Urothelium cell line (cell line): ENCODE measurements around the gene BPTF.
A peak's percentile ranks its signal among the peaks of the same experiment; 100 is the strongest.
"Not testable (repeated sequence)": the region's sequence is repeated elsewhere in the genome, so short reads cannot be mapped to it uniquely, and the experiment has no call there.

ENCODE experiments used
- DNase-seq: peaks from one replicate; pipeline ENCODE4 v3.0.0; 2011; ENCODE audit warnings: low spot score, mixed read lengths
- FAIRE-seq: peaks from 2 replicates; lab custom pipeline; 2011; peaks lifted over from hg19 to GRCh38; lab: Jason Lieb, UNC

Gene BPTF

DNA sequence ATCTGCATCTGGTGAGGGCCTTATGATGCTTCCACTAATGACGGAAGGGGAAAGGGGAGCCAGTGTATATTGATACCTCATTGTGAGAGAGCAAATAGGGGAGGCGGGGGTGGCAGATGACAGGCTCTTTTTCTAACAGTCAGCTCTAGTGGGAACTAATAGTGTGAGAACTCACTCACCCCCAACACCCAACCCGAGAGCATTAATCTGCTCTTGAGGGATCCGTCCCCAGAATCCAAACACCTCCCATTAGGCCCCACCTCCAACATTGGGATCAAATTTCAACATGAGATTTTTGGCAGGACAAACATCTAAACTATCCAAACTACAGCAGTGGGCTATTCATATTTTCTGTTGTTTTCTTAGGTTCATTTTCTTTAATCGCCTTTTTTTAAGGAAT, 54.4 kb downstream of the BPTF start:
- no peak for DNase-seq
- no peak for FAIRE-seq

DNA sequence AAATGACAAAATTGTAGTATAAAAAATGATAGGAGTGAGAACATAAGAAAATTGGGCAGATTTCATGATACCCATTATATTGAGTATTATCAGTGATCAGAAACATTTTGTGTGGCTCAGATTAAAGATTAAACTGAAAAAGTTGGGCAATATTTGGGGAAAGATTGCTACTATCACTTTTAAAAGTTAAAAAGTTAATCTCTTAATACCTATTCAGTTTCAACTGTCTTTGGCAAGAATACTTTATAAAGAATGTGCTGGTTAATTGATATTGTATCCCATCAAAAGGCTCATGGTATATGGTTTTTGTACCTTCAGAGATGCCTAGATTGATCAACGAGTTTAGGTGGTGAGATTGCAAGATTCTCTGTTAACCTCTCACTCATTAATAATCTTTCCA, 55.8 kb downstream of the BPTF start:
- DNase-seq: no peak
- FAIRE-seq: no peak

DNA sequence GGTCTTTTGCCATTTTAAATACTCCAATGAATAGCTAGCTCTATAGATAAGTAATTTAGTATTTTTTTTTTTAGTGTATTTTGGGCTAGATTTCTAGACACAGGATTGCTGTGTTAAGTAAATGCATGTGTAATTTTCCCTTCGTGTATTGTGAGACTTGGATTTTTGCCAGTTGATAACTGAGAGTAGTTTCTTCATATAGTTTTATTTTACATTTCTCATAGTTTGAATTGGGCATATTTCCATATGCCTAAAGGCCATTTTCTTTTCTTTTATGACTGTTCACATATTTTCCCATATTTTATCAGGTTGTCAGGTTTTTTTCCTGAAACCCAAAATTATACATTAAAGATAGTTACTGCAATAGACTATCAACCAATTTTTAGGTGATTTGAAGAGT, 59.4 kb downstream of the BPTF start:
- FAIRE-seq (no peak), DNase-seq (no peak)

DNA sequence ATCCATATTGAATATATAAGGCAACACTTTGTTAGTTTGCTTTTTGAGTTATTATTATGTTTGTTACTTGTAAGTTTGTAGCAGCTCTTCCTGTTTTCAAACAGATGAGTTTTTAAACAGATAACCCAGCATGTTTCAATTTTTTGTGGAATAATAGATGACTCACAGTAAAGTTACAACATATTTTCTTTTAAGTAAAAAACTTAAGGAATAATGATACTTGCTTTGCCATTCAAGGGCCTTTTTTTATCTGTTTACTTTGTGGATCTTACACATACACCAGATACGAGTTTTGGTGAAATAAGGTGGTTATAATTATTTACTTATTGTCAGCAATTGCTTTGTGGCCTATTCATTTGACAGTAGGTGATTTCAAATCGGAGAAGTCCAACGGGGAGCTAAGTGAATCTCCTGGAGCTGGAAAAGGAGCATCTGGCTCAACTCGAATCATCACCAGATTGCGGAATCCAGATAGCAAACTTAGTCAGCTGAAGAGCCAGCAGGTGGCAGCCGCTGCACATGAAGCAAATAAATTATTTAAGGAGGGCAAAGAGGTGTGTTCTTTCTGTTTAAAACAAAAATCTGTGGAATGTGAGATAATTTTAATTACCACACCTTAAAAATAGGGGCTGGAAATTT, 66.3 kb downstream of the BPTF start:
- FAIRE-seq: no peak
- no peak for DNase-seq

DNA sequence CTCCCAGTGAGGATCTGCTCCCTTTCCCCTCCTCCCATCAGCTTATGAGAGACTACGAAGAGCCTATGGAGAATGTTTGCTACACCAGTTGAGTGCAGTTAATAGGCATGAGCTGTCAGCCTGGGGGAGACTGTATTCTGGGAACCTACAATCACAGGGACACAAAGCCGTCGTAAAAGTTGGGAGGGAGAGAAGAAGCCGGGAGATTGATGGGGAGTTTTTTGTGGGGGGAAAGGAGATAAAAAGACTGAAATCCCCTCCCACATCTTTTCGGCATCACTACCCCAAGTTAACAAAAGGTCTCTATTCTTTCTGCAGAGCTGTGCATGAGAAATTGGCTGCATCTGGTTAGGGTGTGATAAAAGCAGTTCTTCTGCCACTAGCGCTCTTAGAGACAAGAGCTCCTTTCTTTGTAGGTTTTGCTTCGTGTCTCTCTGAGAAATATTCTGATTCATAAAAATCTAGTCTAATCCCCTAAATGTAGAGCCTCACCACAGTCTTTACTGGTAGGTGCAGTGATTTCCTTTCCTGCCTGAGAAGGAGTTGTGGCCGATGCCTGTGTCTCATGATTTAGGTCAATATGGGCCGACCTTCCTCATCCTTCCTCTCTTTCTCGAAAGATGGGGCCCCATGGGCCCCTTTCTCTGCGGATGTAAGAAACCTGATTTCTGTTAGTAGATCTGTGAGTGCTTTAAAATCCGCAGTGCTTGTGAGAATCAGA, 77.4 kb downstream of the BPTF start:
- FAIRE-seq (no peak), DNase-seq (no peak)

DNA sequence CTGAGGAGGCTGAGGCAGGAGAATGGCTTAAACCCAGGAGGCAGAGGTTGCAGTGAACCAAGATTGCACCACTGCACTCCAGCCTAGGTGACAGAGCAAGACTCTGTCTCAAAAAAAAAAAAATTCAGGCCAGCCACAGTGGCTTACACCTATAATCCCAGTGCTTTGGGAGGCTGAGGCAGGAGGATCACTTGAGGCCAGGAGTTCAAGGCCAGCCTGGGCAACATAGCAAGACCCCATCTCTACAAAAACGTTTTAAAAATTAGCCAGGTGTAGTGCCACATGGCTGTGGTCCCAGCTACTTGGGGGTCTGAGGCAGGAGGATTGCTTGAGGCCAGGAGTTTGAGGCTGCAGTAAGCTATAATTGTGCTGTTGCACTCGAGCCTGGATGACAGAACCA, 80.0 kb downstream of the BPTF start:
- not testable (repeated sequence) for FAIRE-seq, DNase-seq

DNA sequence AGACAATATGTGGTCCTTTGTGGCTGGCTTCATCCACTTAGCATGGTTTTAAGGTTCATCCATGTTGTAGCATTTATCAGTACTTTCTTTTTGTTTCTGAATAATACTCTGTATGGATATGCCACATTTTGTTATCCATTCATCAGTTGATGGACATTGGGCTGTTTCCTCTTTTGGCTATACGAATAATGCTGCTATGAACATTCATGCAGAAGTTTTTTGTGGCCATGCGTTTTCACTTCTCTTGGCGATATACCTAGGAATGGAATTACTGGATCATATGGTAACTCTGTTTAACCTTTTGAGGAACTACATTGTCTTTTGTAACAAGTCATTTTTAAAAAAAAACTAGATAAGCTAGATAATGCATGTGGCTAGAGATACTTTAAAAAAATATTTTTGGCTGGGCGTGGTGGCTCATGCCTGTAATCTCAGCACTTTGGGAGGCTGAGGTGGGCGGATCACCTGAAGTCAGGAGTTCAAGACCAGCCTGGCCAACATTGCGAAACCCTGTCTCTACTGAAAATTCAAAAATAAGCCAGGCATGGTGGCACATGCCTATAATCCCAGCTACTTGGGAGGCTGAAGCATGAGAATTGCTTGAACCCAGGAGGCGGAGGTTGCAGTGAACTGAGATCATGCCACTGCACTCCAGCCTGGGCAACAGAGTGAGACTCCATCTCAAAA, 85.0 kb downstream of the BPTF start:
- FAIRE-seq: peak; percentile 32

DNA sequence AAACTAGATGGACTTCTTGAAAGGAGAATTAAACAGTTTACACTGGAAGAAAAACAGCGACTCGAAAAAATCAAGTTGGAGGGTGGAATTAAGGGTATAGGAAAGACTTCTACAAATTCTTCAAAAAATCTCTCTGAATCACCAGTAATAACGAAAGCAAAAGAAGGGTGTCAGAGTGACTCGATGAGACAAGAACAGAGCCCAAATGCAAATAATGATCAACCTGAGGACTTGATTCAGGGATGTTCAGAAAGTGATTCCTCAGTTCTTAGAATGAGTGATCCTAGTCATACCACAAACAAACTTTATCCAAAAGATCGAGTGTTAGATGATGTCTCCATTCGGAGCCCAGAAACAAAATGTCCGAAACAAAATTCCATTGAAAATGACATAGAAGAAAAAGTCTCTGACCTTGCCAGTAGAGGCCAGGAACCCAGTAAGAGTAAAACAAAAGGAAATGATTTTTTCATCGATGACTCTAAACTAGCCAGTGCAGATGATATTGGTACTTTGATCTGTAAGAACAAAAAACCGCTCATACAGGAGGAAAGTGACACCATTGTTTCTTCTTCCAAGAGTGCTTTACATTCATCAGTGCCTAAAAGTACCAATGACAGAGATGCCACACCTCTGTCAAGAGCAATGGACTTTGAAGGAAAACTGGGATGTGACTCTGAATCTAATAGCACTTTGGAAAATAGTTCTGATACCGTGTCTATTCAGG, 85.9 kb downstream of the BPTF start:
- FAIRE-seq: no peak
- no peak for DNase-seq

More for the DNA sequence above, 85.0 kb downstream of the BPTF start:
- not testable (repeated sequence) for DNase-seq

DNA sequence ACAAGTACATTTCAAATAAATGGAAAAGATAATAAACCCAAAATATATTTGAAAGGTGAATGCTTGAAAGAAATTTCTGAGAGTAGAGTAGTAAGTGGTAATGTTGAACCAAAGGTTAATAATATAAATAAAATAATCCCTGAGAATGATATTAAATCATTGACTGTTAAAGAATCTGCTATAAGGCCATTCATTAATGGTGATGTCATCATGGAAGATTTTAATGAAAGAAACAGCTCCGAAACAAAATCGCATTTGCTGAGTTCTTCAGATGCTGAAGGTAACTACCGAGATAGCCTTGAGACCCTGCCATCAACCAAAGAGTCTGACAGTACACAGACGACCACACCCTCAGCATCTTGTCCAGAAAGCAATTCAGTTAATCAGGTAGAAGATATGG, 86.8 kb downstream of the BPTF start:
- FAIRE-seq (no peak), DNase-seq (no peak)

DNA sequence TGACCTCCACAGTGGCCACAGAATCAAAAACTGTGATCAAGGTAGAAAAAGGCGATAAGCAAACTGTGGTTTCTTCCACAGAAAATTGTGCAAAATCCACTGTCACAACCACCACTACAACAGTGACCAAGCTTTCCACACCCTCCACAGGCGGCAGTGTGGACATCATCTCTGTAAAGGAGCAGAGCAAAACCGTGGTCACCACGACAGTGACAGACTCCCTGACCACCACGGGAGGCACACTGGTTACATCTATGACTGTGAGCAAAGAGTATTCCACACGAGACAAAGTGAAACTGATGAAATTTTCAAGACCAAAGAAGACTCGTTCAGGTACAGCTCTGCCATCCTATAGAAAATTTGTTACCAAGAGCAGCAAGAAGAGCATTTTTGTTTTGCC, 87.4 kb downstream of the BPTF start:
- no peak for DNase-seq
- peak; percentile 20 for FAIRE-seq

DNA sequence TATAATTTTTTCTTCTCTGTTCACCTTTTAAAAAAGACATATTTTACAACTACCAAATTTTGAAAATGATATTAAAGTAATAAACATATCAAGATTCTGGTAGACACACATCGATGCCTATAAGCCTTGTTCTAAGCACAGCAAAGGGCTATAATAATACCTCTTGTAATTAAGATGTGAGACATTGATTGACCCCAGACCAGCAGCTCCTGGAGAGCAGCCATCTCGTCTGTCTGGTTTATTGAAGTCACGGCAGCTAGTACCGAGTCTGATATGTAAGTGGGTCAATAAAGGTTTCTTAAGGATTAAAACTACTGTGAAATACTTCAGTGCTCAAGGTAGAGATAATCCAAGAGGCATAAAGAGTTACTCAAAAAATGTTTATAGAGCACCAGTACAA, 94.9 kb downstream of the BPTF start:
- DNase-seq (no peak), FAIRE-seq (no peak)

DNA sequence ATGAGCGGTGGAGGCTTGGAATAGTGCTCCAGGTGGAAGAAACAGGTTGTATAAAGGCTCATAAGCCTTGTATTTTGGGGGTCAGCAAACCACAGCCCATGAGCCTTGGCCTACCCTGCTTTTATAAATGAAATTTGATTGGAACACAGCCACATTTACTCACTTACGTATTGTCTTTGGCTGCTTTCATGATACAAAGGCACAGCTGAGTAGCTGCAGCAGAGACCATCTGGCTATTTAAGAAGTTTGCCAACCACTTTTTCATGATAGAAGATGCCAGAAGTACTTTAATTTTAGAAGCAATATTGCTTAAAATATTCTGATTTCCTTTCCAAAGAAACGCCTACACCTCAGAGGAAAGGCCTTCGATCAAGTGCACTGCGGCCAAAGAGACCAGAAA, 97.2 kb downstream of the BPTF start:
- DNase-seq: no peak
- FAIRE-seq: no peak

DNA sequence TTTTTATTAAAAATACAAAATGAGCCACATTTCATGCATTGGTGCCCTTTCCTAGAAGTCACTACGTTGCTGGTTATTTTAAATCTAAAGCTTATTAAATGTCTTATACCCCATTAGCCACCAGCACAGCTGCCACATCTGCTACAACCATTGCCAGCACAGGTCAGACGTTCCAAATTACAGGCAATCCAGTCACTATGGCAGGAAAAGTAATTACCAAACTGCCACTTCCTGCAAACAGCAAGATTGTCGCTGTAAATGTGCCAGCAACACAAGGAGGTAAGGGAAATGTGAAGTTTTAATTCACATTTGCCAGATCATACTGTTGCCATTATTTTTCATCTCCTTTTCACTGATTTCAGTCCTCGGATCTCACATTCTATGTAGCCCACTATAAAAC, 103.5 kb downstream of the BPTF start:
- not testable (repeated sequence) for DNase-seq, FAIRE-seq

DNA sequence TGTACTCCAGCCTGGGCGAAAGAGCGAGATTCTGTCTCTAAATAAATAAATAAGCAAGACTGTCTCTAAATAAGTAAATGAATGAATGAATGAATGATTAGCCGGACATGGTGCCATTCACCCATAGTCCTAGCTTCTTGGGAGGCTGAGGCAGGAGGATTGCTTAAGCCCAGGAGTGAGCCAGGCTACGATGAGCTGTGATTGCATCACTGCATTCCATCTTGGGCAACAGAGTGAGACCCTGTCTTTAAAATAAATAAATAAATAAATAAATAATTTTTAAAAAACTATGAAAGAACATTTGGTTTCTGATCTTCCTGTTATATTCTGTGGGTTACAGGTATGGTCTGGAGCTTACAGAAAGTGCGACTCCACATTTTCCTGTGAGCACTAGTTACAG, 105.9 kb downstream of the BPTF start:
- no peak for FAIRE-seq
- no peak for DNase-seq

DNA sequence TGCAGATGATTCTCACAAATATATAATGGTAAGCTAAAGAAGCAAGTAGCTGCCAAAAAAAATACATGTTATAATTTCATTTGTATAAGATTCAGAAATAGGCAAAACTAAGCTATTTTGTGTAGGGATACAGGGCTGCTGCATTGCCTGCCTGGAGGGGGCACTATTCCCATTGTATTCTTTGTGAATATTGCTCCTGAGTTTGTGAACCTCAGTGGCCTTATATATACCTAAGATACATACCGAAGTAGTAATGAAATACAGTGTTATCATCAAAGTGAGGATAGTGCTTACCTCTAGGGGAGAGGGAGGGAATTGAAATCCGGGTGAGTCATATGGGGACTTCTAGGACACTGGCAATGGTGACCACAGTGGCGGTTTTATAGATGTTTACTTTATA, 117.5 kb downstream of the BPTF start:
- FAIRE-seq (no peak), DNase-seq (peak; percentile 15)

DNA sequence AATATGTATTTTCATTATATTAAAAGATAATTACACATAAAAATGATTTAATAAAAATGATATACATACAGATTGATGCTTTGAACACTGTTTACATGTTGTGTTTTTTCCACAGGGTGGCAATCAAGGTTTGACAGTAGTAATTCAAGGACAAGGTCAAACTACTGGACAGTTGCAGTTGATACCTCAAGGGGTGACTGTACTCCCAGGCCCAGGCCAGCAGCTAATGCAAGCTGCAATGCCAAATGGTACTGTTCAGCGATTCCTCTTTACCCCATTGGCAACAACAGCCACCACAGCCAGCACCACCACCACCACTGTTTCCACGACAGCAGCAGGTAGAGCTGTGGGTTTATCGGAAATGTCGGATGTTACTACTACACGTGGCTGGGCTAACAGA, 118.7 kb downstream of the BPTF start:
- DNase-seq (no peak), FAIRE-seq (peak; percentile 9)

DNA sequence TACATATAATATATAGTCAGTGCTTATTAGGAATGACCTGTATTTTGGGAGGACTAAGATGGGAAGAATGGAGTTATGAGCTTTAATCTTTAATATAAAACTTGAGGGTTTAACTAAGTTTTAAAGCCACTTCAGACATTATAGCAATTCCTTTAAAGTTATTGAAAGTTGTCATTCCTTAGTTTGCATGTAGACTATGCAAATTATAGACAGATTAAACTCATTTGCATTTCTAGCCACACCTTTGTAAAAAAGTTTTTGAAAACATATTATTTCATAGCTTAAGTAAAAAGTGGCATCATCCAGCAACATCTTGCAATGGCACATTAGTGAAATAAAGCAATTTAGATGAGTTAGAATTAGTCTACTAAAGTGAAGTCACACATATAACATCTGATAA, 121.2 kb downstream of the BPTF start:
- no peak for FAIRE-seq
- DNase-seq: no peak

DNA sequence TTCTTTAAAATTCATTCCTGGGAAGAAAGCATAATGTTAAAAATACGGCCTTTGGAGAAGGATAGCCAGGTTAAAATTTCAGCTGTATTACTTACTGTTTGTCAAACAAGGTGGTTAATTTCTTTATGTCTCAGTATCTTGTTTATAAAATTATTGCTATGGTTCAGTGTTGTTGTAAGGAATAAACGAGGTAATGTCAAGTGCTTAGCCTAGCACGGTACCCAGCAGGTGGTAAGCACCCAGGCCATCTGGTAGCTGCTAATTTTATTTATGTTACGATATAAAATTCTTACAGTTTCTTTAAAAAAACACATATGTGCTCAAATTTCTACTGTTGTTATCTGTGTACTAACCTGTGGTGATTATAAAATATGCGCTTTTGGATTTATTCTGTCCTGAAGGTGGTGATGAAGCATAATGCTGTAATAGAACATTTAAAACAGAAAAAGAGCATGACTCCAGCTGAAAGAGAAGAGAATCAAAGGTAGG, 122.1 kb downstream of the BPTF start:
- FAIRE-seq (no peak), DNase-seq (no peak)

DNA sequence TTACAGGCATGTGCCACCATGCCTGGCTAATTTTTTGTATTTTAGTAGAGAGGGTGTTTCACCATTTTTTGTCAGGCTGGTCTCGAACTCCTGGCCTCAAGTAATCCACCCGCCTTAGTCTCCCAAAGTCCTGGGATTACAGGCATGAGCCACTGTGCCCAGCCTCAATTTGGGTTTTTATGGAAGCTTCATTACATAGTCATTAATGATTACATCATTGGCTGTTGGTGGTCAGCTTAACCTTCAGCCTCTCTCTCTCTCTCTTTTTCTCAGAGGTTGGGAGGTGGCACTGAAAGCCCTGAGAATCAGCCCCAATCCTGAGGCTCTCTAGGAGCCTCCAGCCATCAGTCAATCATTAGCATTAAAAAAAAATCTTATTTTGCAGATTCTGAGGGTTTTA, 125.6 kb downstream of the BPTF start:
- no peak for FAIRE-seq

DNA sequence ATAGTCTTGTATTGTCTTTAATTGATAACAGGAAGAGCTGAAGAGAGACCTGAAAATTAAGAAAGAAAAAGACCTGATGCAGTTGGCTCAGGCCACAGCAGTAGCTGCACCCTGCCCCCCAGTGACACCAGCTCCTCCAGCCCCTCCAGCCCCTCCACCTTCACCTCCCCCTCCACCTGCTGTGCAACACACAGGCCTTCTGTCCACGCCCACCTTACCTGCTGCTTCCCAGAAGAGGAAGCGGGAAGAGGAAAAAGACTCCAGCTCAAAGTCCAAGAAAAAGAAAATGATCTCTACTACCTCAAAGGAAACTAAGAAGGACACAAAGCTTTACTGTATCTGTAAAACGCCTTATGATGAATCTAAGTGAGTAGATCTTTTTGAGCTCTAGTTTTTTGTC, 134.2 kb downstream of the BPTF start:
- FAIRE-seq: no peak
- no peak for DNase-seq

More for the DNA sequence above, 125.6 kb downstream of the BPTF start:
- no peak for DNase-seq

DNA sequence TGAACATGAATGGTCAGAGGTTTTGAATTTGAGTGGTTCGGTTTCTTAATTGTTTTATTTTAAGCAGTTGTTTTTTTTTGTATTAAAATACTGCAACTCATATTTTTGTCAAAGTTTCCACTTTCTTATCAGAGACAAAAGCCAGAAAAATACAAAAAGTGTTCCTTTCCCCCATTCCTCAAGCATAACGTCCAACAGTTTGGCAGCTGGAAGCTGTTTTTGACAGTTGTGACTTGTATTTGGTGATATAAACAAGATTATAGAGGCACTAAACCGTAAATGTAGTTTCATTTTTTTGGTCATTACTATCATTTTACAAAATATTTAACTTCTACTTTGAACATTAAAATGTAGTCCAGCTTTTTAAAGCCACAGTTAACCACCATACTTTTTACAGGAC, 135.0 kb downstream of the BPTF start:
- not testable (repeated sequence) for DNase-seq, FAIRE-seq
